WTC11 (cell line): ENCODE results near the gene SENP7. TPM values are rescaled to one million over a fixed set of nuclear protein-coding genes. Genes with fewer than 3 reads are reported as not detected.

Source experiments
- ATAC-seq: fragments of 200-7000 bp; cut with Tn5 transposase; 2 replicates; pipeline ENCODE4 v1.10.0; 2021; ENCODE audit warnings: mild to moderate bottlenecking, moderate library complexity
- CTCF ChIA-PET: fragments of 300-600 bp; sonication (Branson Sonifier 250); formaldehyde crosslinking; loops from one replicate; lab custom pipeline; 2021; ENCODE audit warnings: antibody characterized with exemption; lab: Charles Lee
- POLR2A ChIA-PET: fragments of 350-600 bp; sonication (Branson Sonifier 250); formaldehyde crosslinking; loops from one replicate; lab custom pipeline; 2021; ENCODE audit warnings: antibody characterized with exemption; lab: Charles Lee
- DNase-seq: peaks from one replicate; pipeline ENCODE4 v3.0.0; 2021; ENCODE audit warnings: low spot score
- H3K27ac Mint-ChIP-seq: 2 replicates; pipeline ENCODE4 v1.8.0; 2021; ENCODE audit warnings: mixed read lengths
- H3K27me3 Mint-ChIP-seq: 2 replicates; pipeline ENCODE4 v1.8.0; 2021; ENCODE audit warnings: low read depth, mild to moderate bottlenecking, moderate library complexity, mixed read lengths
- H3K36me3 Mint-ChIP-seq: 2 replicates; pipeline ENCODE4 v1.8.0; 2021; ENCODE audit warnings: mixed read lengths
- H3K4me1 Mint-ChIP-seq: 2 replicates; pipeline ENCODE4 v1.8.0; 2022; ENCODE audit warnings: mixed read lengths
- H3K4me3 Mint-ChIP-seq: 2 replicates; pipeline ENCODE4 v1.8.0; 2021; ENCODE audit warnings: mild to moderate bottlenecking, moderate library complexity, mixed read lengths
- H3K9me3 Mint-ChIP-seq: 2 replicates; pipeline ENCODE4 v1.8.0; 2021; ENCODE audit warnings: mixed read lengths
- AFF4 ChIP-seq: sonication (generic); formaldehyde crosslinking; IDR thresholded peaks from 2 replicates; pipeline ENCODE4 v1.8.1; 2023; ENCODE audit warnings: mild to moderate bottlenecking, missing genetic modification reagents, borderline replicate concordance
- AR ChIP-seq: fragments of 250-450 bp; sonication (Bioruptor Pico); IDR thresholded peaks from 2 replicates; pipeline ENCODE4 v1.9.0; 2021; ENCODE audit warnings: mild to moderate bottlenecking
- EMX1 ChIP-seq: fragments of 250-450 bp; sonication (Bioruptor Pico); IDR thresholded peaks from 2 replicates; pipeline ENCODE4 v1.8.0; 2021; ENCODE audit warnings: mild to moderate bottlenecking
- IRF1 ChIP-seq: sonication (generic); formaldehyde crosslinking; IDR thresholded peaks from 2 replicates; pipeline ENCODE4 v1.8.0; 2023; ENCODE audit warnings: missing genetic modification reagents
- SP1 ChIP-seq: sonication (generic); formaldehyde crosslinking; conservative IDR thresholded peaks from 2 replicates; pipeline ENCODE4 v1.8.1; 2022; ENCODE audit warnings: missing genetic modification reagents
- ZMAT4 ChIP-seq: fragments of 250-450 bp; sonication (Bioruptor Pico); IDR thresholded peaks from 2 replicates; pipeline ENCODE4 v1.9.0; 2021; ENCODE audit warnings: mild to moderate bottlenecking
- ZNF317 ChIP-seq: sonication (generic); formaldehyde crosslinking; IDR thresholded peaks from 2 replicates; pipeline ENCODE4 v1.8.1; 2023; ENCODE audit warnings: low read depth, mild to moderate bottlenecking, moderate library complexity, missing genetic modification reagents, borderline replicate concordance
- ZNF416 ChIP-seq: fragments of 250-450 bp; sonication (Bioruptor Pico); IDR thresholded peaks from 2 replicates; pipeline ENCODE4 v1.9.0; 2021; ENCODE audit warnings: mild to moderate bottlenecking, inconsistent platforms
- ZNF532 ChIP-seq: fragments of 250-450 bp; sonication (Bioruptor Pico); IDR thresholded peaks from 2 replicates; pipeline ENCODE4 v1.9.0; 2021; ENCODE audit warnings: mild to moderate bottlenecking, borderline replicate concordance
- total RNA-seq: library from RNA; stranded (reverse); gene quantifications from 3 replicates; pipeline ENCODE4 v1.2.3, GENCODE V29; 2021
- TF ChIP-seq, protein P1 (sequence below): fragments of 250-450 bp; sonication (Bioruptor Pico); IDR thresholded peaks from 2 replicates; pipeline ENCODE4 v2.1.2; 2022; ENCODE audit warnings: mild to moderate bottlenecking, moderate library complexity
- TF ChIP-seq, protein P2 (sequence below): sonication (generic); formaldehyde crosslinking; IDR thresholded peaks from 2 replicates; pipeline ENCODE4 v1.8.0; 2023; ENCODE audit warnings: missing genetic modification reagents, mild to moderate bottlenecking, borderline replicate concordance
- TF ChIP-seq, protein P3 (sequence below): sonication (generic); formaldehyde crosslinking; IDR thresholded peaks from 2 replicates; pipeline ENCODE4 v1.8.1; 2022; ENCODE audit warnings: low read depth, missing genetic modification reagents, borderline replicate concordance
- TF ChIP-seq, protein P4 (sequence below): sonication (generic); formaldehyde crosslinking; IDR thresholded peaks from 2 replicates; pipeline ENCODE4 v1.8.0; 2022; ENCODE audit warnings: mild to moderate bottlenecking, missing genetic modification reagents
- TF ChIP-seq, protein P5 (sequence below): sonication (generic); formaldehyde crosslinking; IDR thresholded peaks from 2 replicates; pipeline ENCODE4 v1.8.1; 2023; ENCODE audit warnings: mild to moderate bottlenecking, missing genetic modification reagents

The SENP7 gene
- total RNA-seq, 1 experiment from 2014 or later: 10.5 TPM

- ChIA-PET CTCF (no interaction called here), POLR2A (no interaction called here)
- Mint-ChIP-seq H3K4me1 (peaks cover 20% of the 10 kb centered on the region), H3K4me3 (no peak overlapping the region), H3K36me3 (peaks cover 41% of the 10 kb centered on the region), H3K9me3 (peaks cover 48% of the 10 kb centered on the region), H3K27ac (no peak overlapping the region), H3K27me3 (peaks cover 7% of the 10 kb centered on the region)
- no peak for ATAC-seq
- no peak for DNase-seq
- TF ChIP-seq ZMAT4 (CRISPR knock-in tag) (no peak), AFF4 (CRISPR knock-in tag) (no peak), IRF1 (CRISPR knock-in tag) (no peak), ZNF416 (no peak), ZNF317 (no peak), SP1 (CRISPR knock-in tag) (no peak), AR (no peak), ZNF532 (no peak), EMX1 (CRISPR knock-in tag) (no peak)
- TF ChIP-seq, protein P1, sequence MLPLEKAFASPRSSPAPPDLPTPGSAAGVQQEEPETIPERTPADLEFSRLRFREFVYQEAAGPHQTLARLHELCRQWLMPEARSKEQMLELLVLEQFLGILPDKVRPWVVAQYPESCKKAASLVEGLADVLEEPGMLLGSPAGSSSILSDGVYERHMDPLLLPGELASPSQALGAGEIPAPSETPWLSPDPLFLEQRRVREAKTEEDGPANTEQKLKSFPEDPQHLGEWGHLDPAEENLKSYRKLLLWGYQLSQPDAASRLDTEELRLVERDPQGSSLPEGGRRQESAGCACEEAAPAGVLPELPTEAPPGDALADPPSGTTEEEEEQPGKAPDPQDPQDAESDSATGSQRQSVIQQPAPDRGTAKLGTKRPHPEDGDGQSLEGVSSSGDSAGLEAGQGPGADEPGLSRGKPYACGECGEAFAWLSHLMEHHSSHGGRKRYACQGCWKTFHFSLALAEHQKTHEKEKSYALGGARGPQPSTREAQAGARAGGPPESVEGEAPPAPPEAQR (CRISPR knock-in tag): no peak
- TF ChIP-seq, protein P2, sequence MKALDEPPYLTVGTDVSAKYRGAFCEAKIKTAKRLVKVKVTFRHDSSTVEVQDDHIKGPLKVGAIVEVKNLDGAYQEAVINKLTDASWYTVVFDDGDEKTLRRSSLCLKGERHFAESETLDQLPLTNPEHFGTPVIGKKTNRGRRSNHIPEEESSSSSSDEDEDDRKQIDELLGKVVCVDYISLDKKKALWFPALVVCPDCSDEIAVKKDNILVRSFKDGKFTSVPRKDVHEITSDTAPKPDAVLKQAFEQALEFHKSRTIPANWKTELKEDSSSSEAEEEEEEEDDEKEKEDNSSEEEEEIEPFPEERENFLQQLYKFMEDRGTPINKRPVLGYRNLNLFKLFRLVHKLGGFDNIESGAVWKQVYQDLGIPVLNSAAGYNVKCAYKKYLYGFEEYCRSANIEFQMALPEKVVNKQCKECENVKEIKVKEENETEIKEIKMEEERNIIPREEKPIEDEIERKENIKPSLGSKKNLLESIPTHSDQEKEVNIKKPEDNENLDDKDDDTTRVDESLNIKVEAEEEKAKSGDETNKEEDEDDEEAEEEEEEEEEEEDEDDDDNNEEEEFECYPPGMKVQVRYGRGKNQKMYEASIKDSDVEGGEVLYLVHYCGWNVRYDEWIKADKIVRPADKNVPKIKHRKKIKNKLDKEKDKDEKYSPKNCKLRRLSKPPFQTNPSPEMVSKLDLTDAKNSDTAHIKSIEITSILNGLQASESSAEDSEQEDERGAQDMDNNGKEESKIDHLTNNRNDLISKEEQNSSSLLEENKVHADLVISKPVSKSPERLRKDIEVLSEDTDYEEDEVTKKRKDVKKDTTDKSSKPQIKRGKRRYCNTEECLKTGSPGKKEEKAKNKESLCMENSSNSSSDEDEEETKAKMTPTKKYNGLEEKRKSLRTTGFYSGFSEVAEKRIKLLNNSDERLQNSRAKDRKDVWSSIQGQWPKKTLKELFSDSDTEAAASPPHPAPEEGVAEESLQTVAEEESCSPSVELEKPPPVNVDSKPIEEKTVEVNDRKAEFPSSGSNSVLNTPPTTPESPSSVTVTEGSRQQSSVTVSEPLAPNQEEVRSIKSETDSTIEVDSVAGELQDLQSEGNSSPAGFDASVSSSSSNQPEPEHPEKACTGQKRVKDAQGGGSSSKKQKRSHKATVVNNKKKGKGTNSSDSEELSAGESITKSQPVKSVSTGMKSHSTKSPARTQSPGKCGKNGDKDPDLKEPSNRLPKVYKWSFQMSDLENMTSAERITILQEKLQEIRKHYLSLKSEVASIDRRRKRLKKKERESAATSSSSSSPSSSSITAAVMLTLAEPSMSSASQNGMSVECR (CRISPR knock-in tag): no peak
- TF ChIP-seq, protein P3, sequence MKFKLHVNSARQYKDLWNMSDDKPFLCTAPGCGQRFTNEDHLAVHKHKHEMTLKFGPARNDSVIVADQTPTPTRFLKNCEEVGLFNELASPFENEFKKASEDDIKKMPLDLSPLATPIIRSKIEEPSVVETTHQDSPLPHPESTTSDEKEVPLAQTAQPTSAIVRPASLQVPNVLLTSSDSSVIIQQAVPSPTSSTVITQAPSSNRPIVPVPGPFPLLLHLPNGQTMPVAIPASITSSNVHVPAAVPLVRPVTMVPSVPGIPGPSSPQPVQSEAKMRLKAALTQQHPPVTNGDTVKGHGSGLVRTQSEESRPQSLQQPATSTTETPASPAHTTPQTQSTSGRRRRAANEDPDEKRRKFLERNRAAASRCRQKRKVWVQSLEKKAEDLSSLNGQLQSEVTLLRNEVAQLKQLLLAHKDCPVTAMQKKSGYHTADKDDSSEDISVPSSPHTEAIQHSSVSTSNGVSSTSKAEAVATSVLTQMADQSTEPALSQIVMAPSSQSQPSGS (CRISPR knock-in tag): no peak
- TF ChIP-seq, protein P4, sequence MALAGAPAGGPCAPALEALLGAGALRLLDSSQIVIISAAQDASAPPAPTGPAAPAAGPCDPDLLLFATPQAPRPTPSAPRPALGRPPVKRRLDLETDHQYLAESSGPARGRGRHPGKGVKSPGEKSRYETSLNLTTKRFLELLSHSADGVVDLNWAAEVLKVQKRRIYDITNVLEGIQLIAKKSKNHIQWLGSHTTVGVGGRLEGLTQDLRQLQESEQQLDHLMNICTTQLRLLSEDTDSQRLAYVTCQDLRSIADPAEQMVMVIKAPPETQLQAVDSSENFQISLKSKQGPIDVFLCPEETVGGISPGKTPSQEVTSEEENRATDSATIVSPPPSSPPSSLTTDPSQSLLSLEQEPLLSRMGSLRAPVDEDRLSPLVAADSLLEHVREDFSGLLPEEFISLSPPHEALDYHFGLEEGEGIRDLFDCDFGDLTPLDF (CRISPR knock-in tag): no peak
- TF ChIP-seq, protein P5, sequence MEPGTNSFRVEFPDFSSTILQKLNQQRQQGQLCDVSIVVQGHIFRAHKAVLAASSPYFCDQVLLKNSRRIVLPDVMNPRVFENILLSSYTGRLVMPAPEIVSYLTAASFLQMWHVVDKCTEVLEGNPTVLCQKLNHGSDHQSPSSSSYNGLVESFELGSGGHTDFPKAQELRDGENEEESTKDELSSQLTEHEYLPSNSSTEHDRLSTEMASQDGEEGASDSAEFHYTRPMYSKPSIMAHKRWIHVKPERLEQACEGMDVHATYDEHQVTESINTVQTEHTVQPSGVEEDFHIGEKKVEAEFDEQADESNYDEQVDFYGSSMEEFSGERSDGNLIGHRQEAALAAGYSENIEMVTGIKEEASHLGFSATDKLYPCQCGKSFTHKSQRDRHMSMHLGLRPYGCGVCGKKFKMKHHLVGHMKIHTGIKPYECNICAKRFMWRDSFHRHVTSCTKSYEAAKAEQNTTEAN: no peak
Measured at GRCh38 chr3:101549473-101549872, 36.5 kb upstream of the SENP7 start.
